NCI-H1105 treated with DMSO at 0.1 percent for 48 hours (cell line): ENCODE measurements around the gene MPRIP.
"Not testable (repeated sequence)": the region's sequence is repeated elsewhere in the genome, so short reads cannot be mapped to it uniquely, and the experiment has no call there.

Experiments used
- DNase-seq: peaks from one replicate; lab custom pipeline; 2025; lab: John Stamatoyannopoulos, UW

The MPRIP gene

DNA sequence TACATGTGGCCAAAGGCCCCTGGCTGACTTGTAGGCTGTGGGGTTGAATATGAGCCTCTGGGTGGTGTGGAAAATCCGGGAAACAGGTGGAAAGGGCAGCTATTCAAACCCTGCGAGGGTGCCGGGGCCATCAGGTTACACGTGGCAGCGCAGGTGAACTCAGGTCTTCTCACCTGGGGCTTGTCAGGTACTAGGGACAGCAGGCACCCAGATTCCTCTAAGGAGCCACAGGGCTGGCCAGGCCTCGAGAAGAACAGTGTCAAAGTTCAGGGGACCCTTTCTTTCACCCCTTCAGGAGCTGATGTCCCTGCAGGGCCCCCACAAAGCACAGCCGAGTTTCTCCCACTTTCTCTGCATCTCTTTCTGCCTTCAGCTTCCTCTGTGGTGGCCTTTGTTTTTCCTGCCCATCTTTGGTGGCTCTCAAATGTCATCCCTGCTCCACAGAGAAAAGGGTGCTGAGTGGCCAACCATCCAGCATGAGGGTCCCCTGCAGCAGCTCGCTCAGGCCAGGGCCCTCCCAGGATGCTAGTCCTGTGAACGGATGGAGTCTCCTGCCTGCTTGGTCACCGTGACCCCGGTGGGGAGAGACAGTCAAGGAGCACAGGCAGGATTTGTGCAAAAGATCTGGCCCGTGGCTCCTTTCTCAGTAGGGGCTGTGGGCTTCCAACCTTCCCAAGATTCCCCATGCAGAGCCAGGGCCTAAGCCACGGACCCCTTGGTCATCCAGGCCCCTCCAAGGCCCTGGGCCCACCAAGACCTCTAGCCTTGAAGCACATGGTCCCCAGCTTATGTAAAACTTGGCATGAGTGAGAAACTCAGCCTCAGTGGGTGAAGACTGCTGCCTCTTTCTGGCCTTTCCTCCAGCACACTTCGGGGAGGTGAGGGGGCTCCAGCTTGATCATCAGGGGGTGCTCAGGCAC is 28.2 kb upstream of the MPRIP start:
- DNase-seq, result not testable (repeated sequence)

DNA sequence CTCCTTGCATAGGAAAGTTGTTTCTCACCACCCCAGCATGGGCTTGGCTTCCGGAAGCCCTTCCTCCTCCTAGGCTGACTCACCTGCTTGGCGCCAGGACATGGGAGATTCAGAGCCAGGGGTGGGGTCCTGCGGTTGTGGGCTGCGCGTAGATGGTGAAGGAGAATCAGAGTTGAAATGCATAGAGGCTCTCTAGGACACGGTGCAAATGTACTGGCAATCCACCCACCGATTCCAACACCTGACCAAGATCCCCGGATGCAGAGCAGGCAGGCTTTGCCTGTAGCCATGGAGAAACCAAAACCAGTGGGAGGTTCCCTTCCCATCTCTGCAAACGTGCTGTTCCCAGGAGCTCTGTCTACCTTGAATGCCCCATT is 27.5 kb upstream of the MPRIP start:
- not testable (repeated sequence) for DNase-seq

DNA sequence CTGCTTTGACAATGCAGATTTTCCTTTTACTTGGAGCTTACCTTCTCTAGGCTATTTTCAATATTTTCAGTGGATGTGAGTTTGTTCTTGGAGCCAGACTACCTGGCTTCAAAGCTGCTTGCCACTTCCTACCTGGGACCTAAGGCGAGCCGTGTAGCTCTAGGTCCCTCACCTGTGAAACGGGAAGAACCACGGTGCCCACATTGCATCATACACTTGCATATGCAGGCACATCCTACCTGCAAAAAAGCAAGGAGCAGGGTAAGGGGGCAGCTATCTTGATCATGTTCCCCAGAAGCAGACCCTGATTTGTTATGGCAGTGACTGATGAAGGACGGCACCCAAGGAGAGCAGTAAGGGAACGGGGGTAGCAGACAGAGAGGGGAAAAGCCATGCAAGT is 27.0 kb upstream of the MPRIP start:
- DNase-seq, result no peak

DNA sequence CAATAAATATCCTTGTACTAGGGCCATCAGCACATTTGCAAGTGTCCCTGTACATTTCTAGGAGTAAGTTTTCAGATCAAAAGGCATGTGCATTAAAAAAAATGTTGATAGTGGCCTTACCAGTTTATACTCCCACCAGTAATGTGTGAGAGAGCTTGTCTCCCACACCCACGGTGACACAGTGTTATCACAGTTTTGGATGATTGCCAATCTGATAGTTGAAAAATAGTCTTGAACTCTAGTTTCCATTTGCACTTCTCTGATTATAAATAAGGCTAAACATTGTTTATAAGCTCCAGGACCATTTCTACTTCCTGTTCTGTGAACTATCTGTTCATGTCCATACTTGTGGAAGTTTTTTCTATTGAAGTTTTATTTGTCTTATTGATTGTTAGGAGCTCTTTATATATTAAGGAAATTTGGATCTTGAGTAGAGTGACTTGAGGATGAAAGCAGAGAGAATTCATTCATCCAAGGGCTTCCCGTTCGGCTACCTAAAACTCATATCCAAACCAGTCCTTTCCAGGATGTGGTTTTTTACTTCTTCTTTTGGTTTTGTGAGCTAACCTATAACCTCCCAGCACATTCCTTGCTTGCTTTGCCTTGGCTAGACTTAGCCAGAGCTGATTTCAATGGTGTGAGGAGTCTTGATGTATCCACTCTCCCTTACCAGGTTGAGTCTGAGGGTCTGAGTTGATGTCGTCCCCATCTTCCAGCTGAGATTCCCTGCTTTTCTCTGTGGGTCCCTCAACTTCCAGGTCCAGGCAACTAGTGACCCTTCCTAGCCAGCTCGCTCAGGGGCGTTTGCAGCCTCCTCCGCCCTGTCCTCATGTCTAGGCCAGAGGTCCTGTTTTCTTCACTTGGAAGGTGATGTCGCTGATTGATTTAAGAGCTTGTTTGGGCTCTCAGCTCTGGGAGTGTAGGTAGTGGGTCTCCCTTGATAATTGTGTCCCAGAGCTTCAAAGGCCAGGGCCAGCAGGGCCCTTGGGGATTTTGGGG is 25.8 kb upstream of the MPRIP start:
- DNase-seq, result not testable (repeated sequence)

DNA sequence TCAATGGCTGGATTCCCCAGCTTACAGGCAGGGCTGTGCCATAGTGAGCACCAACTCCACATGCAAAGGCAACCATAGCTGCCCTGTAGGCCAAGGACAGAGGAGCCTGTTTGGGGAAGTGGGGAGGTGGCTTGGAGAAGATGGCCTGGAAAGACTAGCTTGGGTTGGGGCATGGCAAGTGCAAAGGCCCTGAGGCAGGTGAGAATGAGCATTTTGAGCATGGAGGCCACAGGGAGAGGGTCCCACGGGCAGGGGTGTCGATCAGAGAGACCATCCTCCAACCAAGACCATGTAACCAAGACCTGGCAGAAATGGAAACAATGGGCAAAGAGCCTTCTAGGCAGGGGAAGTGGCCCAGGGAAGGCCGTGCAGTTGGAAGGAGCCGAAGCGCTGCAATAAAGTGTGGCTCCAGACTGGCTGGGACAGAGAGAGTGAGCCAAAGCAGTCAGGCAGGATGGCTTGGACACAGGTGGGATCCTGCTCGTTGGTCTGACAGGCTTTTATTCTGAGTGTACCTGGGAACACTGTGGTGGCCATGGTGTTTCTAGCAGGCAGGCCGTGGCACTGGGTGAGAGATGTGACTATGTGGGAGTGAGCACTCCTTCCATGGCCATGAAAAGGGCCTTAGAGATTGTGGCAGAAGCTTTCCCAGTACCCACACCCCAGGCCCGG is 24.8 kb upstream of the MPRIP start:
- DNase-seq, result no peak

DNA sequence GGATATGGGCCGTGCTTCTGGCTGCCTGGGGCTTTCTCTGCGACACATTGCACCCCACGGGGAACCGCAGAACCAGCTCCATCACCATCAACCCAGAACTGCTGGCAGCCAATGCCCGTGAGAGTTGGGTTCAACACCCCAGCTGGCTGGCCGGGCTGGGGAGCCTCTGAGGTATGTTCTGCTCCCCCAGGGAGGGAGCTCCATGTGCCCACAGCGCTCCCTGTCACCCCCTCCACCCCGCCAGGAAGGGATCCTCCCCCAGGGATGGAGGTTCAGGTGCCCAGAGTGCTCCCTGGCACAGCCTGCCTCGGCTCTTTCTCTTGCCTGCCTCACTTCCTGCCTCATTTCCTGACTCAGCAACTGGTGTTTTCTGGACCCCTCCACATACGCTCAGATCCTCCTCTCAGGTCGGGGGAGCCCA is 24.2 kb upstream of the MPRIP start:
- no peak for DNase-seq

DNA sequence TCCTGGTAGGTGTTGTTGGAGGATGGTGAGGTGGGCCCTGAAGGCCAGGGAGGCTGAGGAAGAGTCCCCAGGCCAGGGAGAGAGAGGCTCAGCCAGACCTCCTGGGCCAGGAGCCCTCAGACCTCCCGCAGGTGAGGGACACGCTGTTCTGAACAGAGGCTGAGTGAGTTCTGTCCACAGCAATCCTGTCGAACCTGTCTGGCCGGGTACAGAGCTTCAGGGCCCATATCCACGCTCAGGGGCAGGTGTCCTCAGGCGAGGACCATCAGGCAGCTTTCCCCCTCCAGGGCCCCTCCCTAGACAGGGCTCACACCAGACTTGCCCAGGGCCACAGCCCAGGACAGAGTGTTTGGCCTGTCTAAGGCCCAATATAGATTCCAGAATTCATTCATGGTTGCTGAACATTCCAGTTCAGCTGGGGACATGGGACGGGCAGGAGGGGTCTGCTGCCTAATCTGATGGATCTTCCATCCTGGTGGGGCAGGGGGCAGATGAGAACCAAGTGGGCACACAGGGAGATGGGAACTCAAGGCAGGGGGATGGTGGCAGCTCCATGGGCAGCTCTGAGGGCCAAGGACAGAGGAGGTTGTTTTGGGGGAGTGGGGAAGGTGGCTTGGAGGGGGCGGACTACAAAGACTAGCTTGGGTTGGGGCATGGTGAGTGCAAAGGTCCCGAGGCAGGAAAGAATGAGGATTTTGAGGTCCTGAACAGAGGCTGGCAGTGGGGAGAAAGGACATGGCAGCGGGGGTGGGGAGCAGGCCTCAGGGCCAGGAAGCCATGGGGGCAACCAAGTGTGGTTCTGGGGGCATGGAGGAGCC is 23.4 kb upstream of the MPRIP start:
- no peak for DNase-seq

DNA sequence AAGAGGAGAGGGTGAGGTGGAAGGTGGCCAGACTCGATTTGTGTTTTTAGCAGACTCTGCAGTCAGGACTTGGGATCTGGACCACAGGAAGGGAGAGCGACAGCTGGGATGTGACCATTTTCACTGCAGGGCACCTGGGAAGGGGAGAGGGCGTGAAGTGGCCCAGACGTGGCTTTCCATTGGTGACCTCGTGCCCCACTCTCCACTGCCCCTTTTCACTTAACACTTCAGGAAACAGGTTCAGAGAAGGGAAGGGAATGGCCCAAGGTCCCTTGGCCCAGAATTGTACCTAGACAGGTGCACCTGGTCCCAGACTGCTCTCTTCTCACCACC is 22.9 kb upstream of the MPRIP start:
- no peak for DNase-seq

DNA sequence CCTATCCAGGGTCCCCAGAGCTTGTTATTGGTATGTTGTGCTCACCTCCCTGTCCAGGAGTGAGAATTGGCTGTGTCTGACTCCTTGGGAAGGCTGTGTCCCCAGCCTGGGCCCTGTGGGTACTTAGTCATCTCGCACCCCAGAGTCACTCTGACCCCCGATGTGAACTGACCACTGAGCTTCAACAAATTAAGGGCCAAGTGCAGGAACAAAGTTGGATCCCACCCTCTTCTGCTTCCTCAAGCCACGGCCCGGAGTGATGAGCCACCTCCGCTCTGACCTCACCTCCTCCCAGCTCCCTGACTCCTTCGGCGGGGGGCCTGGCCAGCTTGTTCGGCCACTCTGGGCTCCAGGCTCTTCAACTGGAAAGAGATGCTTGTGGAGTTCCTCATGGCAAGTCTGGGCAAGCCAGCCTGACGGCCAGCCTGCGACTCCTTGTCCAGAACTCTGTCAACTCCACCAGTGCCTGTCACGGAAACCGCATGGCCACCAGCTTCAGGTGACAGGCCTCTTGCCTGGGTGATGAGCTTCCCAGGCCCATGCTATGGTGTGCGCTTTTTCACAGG is 22.3 kb upstream of the MPRIP start:
- no peak for DNase-seq

DNA sequence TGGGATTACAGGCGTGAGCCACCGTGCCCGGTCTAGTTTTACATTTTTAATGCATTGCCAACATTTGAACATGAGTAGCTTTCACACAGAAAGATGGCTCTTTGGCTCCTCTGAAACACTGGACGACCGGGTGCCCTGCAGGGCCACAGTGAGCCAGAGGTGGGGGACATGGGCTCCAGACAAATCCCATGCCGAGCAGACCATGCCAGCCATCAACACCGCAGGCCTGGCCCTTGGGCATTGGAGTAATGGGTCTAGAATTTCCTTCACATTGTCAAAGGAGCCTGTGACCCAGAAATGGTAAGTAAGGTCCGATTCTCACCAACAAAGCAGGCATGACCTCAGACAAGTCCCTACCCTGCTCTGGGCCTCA is 21.4 kb upstream of the MPRIP start:
- no peak for DNase-seq

DNA sequence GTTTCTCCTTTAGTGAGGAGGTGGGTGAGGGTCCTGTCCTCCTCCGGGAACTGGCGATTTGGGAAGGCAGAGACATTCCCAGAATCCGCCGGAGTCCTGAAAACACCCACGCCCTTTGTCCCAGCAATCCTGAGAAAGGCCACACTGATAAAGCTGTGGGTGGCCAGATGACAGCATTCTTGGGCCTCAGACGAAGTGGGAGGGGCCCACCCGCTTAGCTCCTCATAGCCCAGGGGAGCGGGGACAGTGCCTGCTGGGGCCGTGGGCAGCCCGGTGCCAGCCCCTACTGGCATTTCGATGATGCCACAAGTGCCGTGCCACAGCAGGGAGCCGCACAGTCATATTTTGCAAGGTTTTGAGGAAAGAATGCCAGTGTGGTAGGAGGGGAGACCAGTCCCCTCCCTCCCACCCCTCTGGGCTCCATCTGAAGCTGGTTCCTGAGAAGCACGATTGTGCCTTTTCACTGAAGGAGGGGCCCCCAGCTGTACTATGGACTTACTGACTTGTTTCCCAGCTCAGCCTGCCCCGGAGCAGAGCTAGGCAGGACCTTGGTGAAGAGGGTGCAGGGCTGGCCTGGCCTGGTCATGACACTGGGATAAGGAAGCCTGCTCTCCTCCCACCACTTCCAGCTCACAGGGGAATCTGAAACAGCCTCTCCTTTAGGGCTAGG is 20.9 kb upstream of the MPRIP start:
- no peak for DNase-seq

DNA sequence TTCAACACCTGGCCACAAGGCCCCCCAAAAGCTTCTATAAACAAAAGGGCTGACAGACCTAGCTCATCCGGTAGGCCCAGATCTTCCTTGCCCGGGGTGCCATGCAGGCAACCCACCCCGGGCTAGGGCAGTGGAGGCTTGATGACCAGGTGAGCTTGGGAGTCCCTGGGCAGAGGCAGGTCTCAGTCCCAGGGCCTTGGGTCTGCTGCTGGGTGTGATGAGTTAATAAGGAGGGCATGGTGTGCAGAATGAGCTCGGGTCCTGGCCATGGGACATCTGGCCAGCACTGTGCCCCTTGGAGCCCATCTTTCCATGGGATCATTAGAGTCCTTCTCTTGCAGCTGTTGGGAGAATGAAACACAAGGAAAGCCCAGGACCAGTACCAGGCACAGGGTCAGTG is 20.2 kb upstream of the MPRIP start:
- DNase-seq, result no peak

DNA sequence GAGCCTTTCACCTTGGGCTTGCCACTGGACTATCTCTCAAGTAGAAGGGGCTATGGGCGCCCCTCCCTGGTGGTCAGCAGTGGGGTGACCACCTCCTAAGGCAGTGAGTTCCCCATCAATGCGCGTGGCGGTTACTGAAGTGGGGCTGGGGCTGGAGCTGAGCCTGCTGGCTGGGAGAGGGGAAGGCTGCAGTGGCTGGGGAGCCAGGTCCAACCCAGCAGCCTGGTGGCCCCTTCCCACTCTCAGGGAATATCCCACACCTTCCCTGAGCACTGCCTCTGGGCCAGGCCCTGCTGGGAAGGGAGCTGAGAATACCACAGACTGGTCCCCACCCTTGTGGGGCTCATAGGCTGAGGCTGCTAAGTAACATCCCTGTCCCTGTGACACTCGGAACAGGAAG is 19.8 kb upstream of the MPRIP start:
- DNase-seq, result no peak

DNA sequence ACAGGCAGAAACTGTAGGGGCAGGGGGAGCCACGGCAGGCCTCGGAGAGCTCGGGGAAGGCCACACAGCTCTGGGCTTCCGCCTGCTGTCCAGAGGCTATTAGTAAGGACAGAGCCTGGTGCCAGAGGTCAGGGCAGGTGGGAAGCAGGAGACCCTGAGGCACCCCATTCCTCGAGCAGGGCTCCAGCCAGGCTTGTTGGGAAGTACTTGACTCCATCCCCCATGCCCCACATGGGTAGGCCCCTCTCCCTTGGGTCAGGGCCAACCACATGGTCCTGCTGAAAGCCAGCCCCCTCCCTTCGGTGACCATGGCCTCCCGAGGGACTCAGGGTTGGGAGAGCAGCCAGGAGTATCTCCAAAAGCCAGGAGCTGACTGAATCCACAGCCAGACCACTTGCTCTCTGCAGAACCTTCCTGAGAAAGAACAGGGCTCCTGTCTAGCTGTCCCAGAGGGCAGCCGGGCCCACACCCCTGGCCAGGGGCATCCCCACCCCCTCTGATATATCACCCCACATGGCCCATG is 17.4 kb upstream of the MPRIP start:
- DNase-seq, result no peak

DNA sequence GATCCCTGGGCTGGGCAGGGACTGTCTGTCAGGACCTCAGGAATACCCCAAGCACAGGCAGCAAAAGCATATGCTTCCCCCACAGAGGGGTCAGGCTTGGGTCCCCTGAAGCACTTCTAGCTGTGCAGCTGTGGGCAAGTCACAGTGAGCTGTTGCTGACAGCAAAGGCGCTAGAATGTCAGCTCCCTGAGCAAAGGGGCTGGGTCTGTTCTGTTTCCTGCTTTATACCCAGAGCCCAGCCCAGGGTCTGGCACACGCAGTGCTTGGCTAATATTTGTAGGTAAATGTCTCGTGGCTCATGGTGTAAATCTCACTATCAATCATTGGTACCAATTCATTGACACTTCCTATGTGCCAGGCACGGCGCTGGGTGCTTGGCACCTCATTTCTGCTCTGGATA is 16.6 kb upstream of the MPRIP start:
- DNase-seq, result no peak

DNA sequence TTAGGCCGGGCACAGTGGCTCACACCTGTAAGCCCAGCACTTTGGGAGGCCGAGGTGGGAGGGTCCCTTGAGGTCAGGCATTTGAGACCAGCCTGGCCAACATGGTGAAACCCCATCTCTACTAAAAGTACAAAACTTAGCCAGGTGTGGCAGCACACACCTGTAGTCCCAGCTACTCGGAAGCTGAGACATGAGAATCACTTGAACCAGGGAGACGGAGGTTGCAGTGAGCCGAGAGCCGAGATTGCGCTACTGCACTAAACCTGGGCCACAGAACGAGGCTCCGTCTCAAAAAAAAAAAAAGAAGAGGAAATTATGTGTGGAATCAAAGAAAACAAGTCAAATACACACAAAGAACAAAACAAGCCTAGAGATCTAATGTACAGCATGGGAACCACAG is 16.1 kb upstream of the MPRIP start:
- no peak for DNase-seq

DNA sequence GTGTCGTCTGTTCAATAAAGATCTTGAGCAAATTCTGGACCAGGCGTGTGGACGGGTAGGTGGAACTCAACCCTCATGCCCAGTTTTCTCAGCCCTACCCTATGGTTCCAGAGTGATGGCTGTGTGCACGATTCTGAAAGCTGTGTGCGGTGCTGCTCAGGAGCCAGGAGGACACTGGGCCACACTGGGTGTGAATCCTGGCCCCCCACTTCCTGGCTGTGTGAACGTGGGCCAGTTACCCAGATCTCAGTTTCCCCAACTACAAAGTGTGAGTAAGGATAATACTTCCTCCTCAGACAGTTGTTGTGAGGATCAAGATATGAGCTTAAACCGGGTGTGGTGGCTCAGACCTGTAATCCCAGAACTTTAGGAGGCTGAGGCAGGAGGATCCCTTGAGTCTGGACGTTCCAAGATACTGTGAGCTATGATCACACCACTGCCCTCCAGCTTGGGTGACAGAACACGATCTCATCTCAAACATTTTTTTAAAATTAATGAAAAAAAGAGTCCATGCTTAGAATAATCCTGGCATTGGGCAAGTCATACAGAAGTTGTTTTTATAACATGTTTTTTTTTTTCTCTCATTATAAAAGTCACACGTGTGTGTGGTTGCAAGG is 14.7 kb upstream of the MPRIP start:
- no peak for DNase-seq

DNA sequence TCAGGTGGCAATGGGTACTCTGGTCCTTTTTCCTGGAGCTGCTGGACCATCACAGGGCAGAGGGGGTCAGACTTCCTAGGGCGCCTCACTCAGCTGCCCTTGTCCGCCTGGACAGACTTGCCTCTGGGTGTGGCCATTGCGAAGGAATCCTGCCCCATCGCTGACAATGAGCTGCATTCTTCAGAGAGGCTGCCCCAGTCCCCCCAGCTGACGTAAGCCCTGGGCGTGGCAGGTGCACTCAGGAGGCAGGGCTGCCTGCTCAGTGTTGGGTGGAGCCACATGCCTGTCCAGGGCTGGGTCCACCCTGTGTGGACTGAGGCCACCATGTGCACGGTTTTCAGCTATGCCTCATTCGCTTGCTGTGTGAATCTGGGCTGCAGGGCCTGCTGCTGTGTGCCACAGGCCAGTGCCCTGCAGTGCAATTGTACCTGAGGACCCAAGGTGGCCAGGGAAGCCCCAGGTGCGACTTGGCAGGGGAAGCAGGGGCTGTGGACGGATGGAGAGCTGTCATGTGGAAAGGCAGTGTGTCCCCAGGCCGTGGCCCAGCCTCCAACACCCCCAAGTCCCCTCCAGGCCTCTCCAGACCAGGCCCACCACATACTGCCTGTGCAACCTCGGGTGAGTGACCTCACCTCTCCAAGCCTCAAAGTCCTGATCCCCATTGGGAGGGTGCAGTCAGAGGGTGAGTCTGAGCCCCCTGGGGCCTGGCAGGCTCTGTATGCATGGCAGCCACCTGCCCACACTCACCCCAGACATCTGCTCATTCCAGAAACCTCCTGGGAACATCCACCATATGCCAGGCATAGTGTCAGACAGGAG is 14.0 kb upstream of the MPRIP start:
- no peak for DNase-seq

DNA sequence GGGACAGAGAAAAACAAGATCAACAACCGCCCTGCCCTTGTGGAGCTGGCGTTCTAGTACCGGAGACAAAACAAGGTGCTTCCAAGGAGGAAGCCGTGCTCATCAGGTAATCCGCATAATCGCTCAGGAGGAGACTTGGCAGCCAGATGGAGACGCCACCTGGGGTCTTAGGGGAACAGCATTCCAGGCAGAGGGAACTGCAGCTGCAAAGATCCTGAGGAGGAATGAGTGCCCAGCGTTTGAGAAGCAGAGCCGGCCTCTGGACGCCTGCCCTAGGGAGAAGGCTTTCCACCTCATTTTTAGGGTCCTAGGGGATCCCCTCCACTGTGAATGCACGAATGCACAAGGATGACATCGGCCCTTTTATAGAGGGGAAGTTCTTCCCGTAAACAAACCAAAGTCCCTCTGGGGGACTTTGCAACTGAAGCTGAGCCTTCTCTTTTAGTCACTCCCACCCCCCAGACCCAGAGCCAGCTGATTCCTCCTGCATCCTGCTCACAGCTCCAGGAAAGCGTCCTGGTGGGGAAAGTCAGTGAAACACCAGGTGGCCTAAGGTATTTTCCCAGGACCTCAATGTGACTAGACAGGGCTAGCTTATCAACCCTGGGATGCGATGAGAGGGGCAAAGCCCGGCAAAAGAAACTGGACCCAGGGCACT is 13.2 kb upstream of the MPRIP start:
- DNase-seq, result no peak
